Upper lobe of left lung (tissue), 6 donors: ENCODE results near the gene PARP11. TPM values are rescaled to one million over a fixed set of nuclear protein-coding genes. Genes with fewer than 3 reads are reported as not detected.
A peak's percentile ranks its signal among the peaks of the same experiment; 100 is the strongest.

Experiments
- ATAC-seq, 2 donors: fragments of 200-7000 bp; cut with Tn5 transposase; one replicate each; pipeline ENCODE4 v1.9.1; 2022; ENCODE audit warnings: mild to moderate bottlenecking in 2 of 2, moderate library complexity in 2 of 2; ENCODE audit not compliant: low FRiP score in 2 of 2
- DNase-seq, 2 donors: peaks; one replicate each; pipeline ENCODE4 v3.0.0-alpha.2; 2019 to 2020
- H3K27ac ChIP-seq, 4 donors: fragments of 200-600 bp; sonication (generic); one replicate each; pipeline ENCODE4 v1.5.1; 2016 to 2019
- H3K27me3 ChIP-seq, 4 donors: fragments of 200-600 bp; sonication (generic); one replicate each; pipeline ENCODE4 v1.5.1; 2017 to 2019
- H3K36me3 ChIP-seq, 4 donors: fragments of 200-600 bp; sonication (generic); one replicate each; pipeline ENCODE4 v1.5.1; 2016 to 2019
- H3K4me1 ChIP-seq, 4 donors: fragments of 200-600 bp; sonication (generic); one replicate each; pipeline ENCODE4 v1.5.1; 2018 to 2019
- H3K4me3 ChIP-seq, 4 donors: fragments of 200-600 bp; sonication (generic); one replicate each; pipeline ENCODE4 v1.5.1; 2017 to 2019; ENCODE audit warnings: mild to moderate bottlenecking in 2 of 4, moderate library complexity in 1 of 4
- H3K9me3 ChIP-seq, 4 donors: fragments of 200-600 bp; sonication (generic); one replicate each; pipeline ENCODE4 v1.5.1; 2018 to 2019
- CTCF ChIP-seq, 6 experiments: fragments of 450-650 bp in 4 of 6; fragments of 200-600 bp in 2 of 6; sonication (generic) in 2 of 6; IDR thresholded peaks; one replicate each; pipeline ENCODE4 v1.5.1; 2016 to 2019; ENCODE audit warnings: antibody characterized with exemption in 6 of 6
- EP300 ChIP-seq, 4 donors: sonication (generic); formaldehyde crosslinking; IDR thresholded peaks; one replicate each; pipeline ENCODE4 v1.5.1; 2017; ENCODE audit warnings: antibody characterized with exemption in 4 of 4, control low read depth in 2 of 4
- POLR2A ChIP-seq, 4 donors: fragments of 450-650 bp; IDR thresholded peaks; one replicate each; pipeline ENCODE4 v1.5.1; 2016 to 2017; ENCODE audit warnings: antibody characterized with exemption in 4 of 4, mild to moderate bottlenecking in 2 of 4
- POLR2AphosphoS5 ChIP-seq, 2 donors: sonication (generic); formaldehyde crosslinking; IDR thresholded peaks; one replicate each; pipeline ENCODE4 v1.5.1; 2017; ENCODE audit warnings: antibody characterized with exemption in 2 of 2
- WGBS, 2 donors: methylation state at CpG; one replicate each; pipeline ENCODE4 v1.1.5; 2017 to 2018; 5-methylcytosine and 5-hydroxymethylcytosine counted together
- total RNA-seq, 6 donors: library from RNA; depleted of rRNA in 4 of 6; stranded (reverse); fragments of >200 nt in 4 of 6; gene quantifications; one replicate each; pipeline versions ENCODE4 v1.1.0 to v1.2.1, GENCODE V29; 2016 to 2021
- donor health status: DM: no; HTN: no; CAD: no; lungs with moderate emphysema.
- donor health status: DM: no; HTN: yes; CAD: no; lungs with severe emphysema.

Gene PARP11
- total RNA-seq, 6 donors from 2014 or later: 3.8 to 10.8 (median 8.5) TPM

- DNase-seq (no peak), ATAC-seq (no peak)
- 73 to 82% methylated on average over 6 of the region's 6 CpGs for WGBS, 2 donors
- no peak overlapping the region for H3K4me3 ChIP-seq
- no peaks in the 10 kb centered on the region for H3K4me1 ChIP-seq
- H3K36me3 ChIP-seq: peaks cover 0 to 14% (median 2%) of the 10 kb centered on the region in 4 donors
- no peaks in the 10 kb centered on the region for H3K9me3 ChIP-seq
- no peaks in the 10 kb centered on the region for H3K27me3 ChIP-seq
- TF ChIP-seq POLR2AphosphoS5 (IDR thresholded peaks at IDR 0.05) (no peak), EP300 (IDR thresholded peaks at IDR 0.05) (no peak), POLR2A (IDR thresholded peaks at IDR 0.05) (no peak), CTCF (IDR thresholded peaks at IDR 0.05) (no peak)
- no peak overlapping the region for H3K27ac ChIP-seq
Measured at GRCh38 chr12:3809357-3810015, 63.7 kb downstream of the PARP11 start.

- ATAC-seq (no peak), DNase-seq (no peak)
- Histone ChIP-seq H3K27ac (no peak overlapping the region), H3K4me3 (no peak overlapping the region), H3K27me3 (no peaks in the 10 kb centered on the region), H3K4me1 (no peaks in the 10 kb centered on the region), H3K9me3 (no peaks in the 10 kb centered on the region), H3K36me3 (peaks cover 0 to 9% (median 4%) of the 10 kb centered on the region in 4 donors)
- WGBS, 2 donors: 88% methylated on average over 1 of the region's 1 CpG
- TF ChIP-seq POLR2A (IDR thresholded peaks at IDR 0.05) (no peak), POLR2AphosphoS5 (IDR thresholded peaks at IDR 0.05) (no peak), CTCF (IDR thresholded peaks at IDR 0.05) (no peak), EP300 (IDR thresholded peaks at IDR 0.05) (no peak)
Measured at GRCh38 chr12:3805077-3805476, 68.1 kb downstream of the PARP11 start.

GRCh38 chr12:3803865-3804472, 69.2 kb downstream of the PARP11 start:
- 41 to 46% methylated on average over 14 of the region's 14 CpGs for WGBS, 2 donors
- no peak overlapping the region for H3K4me3 ChIP-seq
- no peaks in the 10 kb centered on the region for H3K4me1 ChIP-seq
- peaks cover 0 to 9% (median 4%) of the 10 kb centered on the region in 4 donors for H3K36me3 ChIP-seq
- no peak overlapping the region for H3K27ac ChIP-seq
- H3K9me3 ChIP-seq: no peaks in the 10 kb centered on the region
- no peaks in the 10 kb centered on the region for H3K27me3 ChIP-seq
- TF ChIP-seq POLR2A (IDR thresholded peaks at IDR 0.05) (no peak), CTCF (IDR thresholded peaks at IDR 0.05) (peak; percentile 49 to 76 (median 70))
- DNase-seq (peak in 1 of 2 donors; percentile 76), ATAC-seq (peak; percentile 59 to 84)

GRCh38 chr12:3802721-3803120, 70.5 kb downstream of the PARP11 start:
- Histone ChIP-seq H3K9me3 (no peaks in the 10 kb centered on the region), H3K27ac (no peak overlapping the region), H3K4me3 (no peak overlapping the region), H3K27me3 (no peaks in the 10 kb centered on the region), H3K36me3 (peaks cover 0 to 10% (median 4%) of the 10 kb centered on the region in 4 donors), H3K4me1 (no peaks in the 10 kb centered on the region)
- TF ChIP-seq POLR2A (IDR thresholded peaks at IDR 0.05) (no peak), CTCF (IDR thresholded peaks at IDR 0.05) (no peak), POLR2AphosphoS5 (IDR thresholded peaks at IDR 0.05) (no peak), EP300 (IDR thresholded peaks at IDR 0.05) (no peak)
- ATAC-seq: no peak
- WGBS, 2 donors: 74 to 85% methylated on average over 5 of the region's 5 CpGs
- DNase-seq: no peak
